Fibroblast of villous mesenchyme (primary cell): ENCODE data around the gene AK9. TPM values are rescaled to one million over a fixed set of nuclear protein-coding genes. Genes with fewer than 3 reads are reported as not detected.
A peak's percentile ranks its signal among the peaks of the same experiment; 100 is the strongest.
"Not testable (repeated sequence)": the region's sequence is repeated elsewhere in the genome, so short reads cannot be mapped to it uniquely, and the experiment has no call there.

Experiments used
- DNase-seq: peaks from one replicate; pipeline ENCODE4 v3.0.0-alpha.2; 2010; ENCODE audit warnings: low read depth
- H3K4me3 ChIP-seq: 2 replicates; pipeline ENCODE4 v1.5.1; 2011; ENCODE audit warnings: low read depth, mild to moderate bottlenecking, low read length
- CTCF ChIP-seq: IDR thresholded peaks from 2 replicates; pipeline ENCODE4 v1.5.1; 2012; ENCODE audit warnings: low read depth, mild to moderate bottlenecking, low read length; ENCODE audit not compliant: insufficient read depth
- total RNA-seq: library from RNA; depleted of rRNA; stranded (reverse); fragments of >200 nt; gene quantifications from 2 replicates; pipeline ENCODE4 v1.2.3, GENCODE V29; 2012

Gene AK9
- total RNA-seq, 1 donor, result 3.5 TPM

GRCh38 chr6:109714166-109714565, 23.2 kb upstream of the AK9 start:
- TF ChIP-seq CTCF, result no peak
- no peak overlapping the region for H3K4me3 ChIP-seq
- DNase-seq, result no peak

- no peak for DNase-seq
- H3K4me3 ChIP-seq, result no peak overlapping the region
- TF ChIP-seq CTCF, result no peak
Observed at GRCh38 chr6:109713097-109713496, 22.1 kb upstream of the AK9 start.

GRCh38 chr6:109708099-109708498, 17.1 kb upstream of the AK9 start:
- DNase-seq, H3K4me3 ChIP-seq: not testable (repeated sequence)

GRCh38 chr6:109706513-109706912, 15.5 kb upstream of the AK9 start:
- no peak for TF ChIP-seq CTCF
- DNase-seq, result no peak
- H3K4me3 ChIP-seq, result no peak overlapping the region

- TF ChIP-seq CTCF, result peak; percentile 99
- H3K4me3 ChIP-seq, result no peak overlapping the region
- peak; percentile 87 for DNase-seq
Observed at GRCh38 chr6:109705258-109705657, 14.3 kb upstream of the AK9 start.

- no peak overlapping the region for H3K4me3 ChIP-seq
- no peak for DNase-seq
- TF ChIP-seq CTCF, result no peak
Observed at GRCh38 chr6:109702791-109703190, 11.8 kb upstream of the AK9 start.

DNA sequence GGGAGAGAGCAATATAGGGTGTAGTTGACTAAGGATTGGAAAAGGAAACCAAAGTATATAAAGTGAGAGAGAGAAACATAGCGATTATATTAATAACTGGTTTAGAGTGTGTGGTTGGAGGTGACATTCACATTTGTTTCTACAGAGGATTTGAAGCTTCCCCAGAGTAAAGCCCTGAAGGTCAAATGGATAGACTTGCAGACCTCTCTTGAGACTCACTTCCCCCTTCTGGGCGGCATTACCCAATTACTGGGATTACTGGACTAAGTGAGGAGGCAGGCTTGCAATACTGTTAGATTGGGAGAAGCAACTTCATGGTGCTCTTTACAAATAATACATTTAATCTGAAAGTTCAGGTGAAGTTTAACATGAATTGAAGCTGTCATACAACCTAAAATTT, 10.8 kb upstream of the AK9 start:
- no peak for TF ChIP-seq CTCF
- DNase-seq, result peak; percentile 13
- H3K4me3 ChIP-seq, result no peak overlapping the region
